DMS53 (cell line): ENCODE data around the gene PAQR9.
A peak's percentile ranks its signal among the peaks of the same experiment; 100 is the strongest.

Experiments used
- DNase-seq: peaks from one replicate; lab custom pipeline; 2025; lab: John Stamatoyannopoulos, UW

The PAQR9 gene

DNA sequence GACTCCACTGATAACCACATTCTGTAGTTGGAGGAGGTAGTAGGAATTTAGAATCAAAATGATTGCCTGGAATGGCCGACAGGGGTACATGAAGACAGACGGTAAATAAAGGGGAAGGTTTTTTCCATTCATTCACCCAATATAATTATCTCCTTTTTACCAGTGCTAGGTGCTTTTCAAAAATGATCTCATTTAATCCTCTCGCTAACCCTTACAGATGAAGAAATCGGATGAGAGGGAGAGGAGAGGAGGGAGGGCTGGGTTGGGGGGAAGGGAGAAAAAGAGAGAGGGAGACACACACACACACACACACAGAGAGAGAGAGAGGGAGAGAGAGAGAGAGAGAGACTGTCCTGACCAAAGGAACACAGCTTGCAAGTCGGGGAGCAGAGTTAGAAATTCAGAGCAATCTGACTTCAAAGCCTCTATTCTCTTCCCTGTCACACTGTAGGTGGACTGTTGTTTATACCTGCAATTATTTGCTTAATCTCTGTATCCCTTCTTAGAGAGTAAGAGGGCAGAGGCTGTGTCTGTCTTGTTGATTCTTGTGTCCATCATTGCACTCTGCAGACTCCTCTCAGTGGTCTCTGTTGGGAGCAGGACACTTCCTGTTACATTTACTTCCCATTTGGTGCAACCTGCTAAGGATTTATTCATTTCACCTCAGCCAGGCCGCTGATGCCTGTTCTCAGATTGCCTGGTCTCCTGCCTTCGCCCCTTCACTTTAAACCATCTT is 18.7 kb upstream of the PAQR9 start:
- no peak for DNase-seq

GRCh38 chr3:142981108-142981507 is 17.6 kb upstream of the PAQR9 start:
- peak; percentile 4 for DNase-seq

- peak; percentile 15 for DNase-seq
Measured at GRCh38 chr3:142977399-142977728, 13.9 kb upstream of the PAQR9 start.

DNA sequence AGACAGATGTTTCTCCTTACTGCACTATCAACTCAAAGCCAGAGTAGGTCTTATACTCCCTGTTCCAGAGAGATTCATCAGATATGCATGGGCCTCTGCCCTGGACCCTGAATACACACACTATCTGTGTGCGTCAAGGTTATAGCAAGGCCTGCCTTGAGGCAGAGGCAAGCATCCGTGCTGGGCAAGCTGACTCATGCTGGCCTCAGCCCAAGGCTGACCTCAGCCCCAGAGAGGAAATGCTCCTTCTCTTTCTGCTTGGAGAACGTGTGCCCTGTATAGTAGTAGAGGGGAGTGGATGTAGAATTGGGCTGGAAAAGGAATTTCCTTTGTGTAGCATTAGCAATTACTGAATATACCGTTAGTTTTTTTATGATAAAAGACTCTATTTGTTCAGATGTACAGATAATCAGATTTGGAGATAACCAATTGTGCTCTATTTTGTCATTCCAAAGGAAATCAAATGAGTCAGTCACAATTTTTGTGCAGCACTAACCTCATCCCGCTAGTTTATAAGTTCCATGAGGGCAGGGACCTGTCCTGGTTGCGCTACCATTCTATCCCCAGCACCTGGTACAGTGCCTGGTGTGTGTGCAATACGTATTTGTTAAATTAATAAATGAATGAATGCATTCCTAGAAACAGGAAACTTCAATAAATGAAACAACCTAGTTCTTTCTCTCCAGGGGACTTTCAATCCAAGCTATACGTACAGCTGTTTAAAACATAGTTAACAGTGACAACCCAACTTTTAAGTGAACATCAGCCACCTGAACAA is 13.3 kb upstream of the PAQR9 start:
- DNase-seq: peak; percentile 91

DNA sequence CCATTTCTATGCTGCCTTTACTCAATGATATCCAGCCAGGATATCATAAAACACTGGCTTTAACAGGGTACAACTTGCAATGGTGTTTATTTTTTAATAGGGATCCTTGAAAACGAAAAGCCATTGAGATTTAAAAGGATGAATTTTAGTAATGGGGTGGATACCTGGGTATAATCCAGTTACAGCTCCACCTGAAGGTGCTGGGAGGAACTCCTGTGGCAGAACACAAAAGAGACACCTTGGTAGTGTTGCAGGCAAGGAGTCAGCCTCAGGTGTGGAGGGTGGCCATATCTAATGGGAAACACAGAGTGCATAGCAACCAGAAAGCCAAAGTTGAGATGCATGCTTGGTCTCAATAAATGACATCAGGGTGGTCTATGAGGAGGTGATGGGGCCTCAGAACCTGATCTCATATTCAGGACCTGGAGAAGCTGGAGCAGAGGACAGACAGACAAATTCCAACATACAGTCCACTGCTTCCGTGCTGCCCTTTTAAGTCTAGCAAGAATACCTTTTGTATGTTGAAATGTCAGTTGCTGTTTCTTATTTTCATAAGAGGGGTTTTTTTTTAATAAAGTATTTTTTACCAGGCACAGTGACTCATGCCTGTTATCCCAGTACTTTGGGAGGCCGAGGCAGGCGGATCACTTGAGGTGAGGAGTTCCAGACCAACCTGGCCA is 12.0 kb upstream of the PAQR9 start:
- DNase-seq: peak; percentile 34

GRCh38 chr3:142973217-142974009 is 9.9 kb upstream of the PAQR9 start:
- no peak for DNase-seq

- no peak for DNase-seq
Measured at GRCh38 chr3:142972092-142972753, 8.7 kb upstream of the PAQR9 start.

- DNase-seq: no peak
Measured at GRCh38 chr3:142971431-142971830, 8.0 kb upstream of the PAQR9 start.

- DNase-seq: no peak
Measured at GRCh38 chr3:142968319-142969025, 5.0 kb upstream of the PAQR9 start.

DNA sequence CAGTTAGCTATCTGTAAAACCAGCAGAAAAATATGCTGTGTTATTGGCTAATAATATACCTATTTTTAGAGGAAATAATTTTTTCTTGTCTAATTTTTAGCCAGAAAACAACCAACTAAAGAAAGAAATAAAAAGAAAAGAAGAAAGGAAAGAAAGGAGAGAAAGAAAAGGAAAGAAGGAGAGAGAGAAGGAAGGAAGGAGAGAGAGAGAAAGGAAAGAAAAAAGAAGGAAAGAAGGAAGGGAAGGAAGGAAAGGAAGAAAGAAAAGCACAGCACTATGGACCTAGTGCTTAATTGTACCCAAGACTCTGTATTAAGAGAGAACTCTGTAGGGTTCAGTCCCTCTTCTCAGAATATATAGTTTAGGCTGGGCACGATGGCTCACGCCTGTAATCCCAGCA is 3.3 kb upstream of the PAQR9 start:
- no peak for DNase-seq

DNA sequence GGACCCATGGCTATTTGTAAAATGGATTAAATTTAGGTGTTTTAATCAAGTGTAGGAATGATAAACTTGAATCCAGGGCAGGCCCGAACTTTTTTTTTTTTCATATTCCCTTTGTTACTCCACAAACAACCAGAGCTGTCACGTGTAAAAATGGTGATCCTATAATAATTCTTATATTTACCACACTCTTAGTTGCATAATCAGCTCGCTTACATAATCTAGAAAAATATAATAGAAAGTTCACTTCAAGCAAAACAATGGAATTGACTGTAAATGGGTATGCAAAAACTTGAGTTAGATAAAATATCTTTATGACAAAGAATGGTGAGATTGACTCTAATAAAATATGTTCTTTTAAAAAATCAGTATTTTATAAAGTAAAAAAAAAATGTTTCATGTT is 2.1 kb upstream of the PAQR9 start:
- no peak for DNase-seq

DNA sequence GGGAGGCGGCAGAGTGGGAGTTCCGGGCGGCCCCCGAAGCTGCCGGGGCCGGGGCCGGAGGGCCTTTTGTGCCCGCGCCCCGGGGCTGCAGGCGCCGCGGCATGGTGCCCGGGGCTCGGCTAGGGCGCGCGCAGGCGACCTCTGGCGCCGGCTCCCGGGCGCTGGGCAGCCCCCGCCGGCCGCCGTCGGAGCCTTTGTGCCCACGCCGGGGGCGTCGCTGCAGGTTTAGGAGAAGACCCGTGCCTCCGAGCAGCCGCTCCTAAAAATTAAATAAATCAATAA is 299 bp downstream of the PAQR9 start:
- DNase-seq: peak; percentile 59

DNA sequence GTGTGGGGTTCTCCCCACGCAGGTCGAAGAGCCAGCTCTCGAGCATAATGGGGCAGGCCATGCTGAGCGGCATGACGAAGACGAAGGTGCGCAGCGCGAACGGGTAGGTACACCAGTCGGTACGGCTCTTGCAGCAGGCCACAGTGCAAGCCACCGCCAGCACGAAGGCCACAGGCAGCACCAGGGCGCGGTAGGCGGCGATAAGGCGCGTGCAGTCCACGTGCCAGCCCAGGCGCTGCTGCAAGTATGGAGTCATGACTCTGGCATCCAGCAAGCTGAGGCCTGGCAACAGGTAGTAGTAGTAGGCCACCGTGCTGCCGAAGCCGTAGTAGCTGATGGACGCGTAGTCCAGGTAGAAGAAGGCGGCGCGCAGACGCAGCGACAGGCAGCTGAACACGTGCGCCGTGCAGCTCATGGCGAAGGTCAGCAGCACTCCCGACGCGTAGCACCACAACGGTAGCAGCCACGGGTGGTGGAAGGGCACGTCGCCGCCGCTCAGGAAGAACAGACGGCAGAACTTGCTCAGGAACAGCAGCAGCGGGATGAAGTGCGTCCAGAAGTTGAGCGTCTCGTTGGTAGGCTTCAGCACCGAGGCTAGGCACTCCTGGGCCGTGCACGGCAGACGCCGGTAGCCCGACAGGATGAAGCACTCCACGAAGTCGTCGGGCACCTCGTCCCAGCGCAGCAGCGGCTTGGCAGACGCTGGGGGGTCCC is 797 bp downstream of the PAQR9 start:
- DNase-seq: peak; percentile 48

- no peak for DNase-seq
Measured at GRCh38 chr3:142962175-142962519, 1.3 kb downstream of the PAQR9 start.

- no peak for DNase-seq
Measured at GRCh38 chr3:142961539-142961938, 1.9 kb downstream of the PAQR9 start.

DNA sequence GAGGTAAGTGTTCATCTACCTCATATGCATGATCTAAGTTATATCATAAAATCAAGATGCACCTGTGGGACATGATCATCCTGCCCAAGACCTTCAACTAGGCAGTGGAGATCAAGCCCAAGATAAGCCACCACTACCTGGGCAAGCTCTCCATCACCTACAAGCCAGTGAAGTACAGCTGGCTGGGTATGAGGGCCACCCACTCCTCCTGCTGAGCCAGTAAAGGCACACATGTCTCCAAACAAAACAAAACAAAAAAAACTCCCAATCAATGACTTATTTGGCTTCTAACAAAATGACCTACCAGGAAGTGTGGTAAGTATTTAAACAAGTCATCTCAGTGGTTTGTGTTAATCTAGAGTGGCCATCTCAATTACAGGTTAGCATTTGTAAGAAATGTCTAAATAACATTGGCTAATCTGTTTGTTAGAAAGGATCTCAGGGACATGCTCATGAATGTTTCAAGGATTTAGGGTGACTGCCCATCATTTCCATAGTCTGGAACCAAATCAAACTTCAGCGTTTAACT is 3.1 kb downstream of the PAQR9 start:
- peak; percentile 13 for DNase-seq

DNA sequence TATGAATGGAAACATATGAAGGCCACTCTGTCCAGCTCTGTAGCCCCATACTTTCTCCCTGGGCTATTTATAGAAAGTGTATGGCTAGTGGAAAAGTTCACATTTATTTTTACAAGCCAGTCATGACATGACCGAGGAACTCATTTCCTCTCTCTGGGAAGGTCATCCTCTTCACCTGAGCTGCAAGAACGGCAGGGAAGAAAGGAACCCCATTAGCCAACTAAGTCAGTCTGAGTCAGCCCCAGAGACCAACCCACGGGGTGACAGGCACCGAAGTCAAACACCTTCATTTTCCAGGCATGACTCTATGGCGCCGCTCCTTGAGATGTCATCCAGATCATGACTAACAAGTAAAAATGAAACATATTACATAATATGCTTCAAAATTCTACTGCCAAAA is 4.8 kb downstream of the PAQR9 start:
- no peak for DNase-seq

DNA sequence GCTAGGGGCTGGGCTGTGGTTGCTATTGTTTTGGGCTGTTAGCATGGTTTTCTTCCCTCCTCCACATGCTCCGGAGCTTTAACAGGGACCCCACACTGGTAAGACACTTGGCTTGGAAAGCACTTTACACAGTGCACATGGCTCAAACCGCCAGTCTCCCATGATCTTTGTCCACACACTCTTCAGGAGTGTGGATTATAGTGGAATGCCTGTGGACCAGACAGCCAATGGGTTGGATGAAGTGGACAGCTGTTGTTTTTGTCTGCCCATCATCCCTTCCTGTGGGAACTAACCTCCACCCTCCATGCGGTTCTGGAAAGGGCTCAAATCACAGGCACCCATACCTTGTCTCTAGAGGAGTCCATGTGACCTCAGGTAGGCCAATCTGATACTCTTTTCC is 10.0 kb downstream of the PAQR9 start:
- DNase-seq: no peak

DNA sequence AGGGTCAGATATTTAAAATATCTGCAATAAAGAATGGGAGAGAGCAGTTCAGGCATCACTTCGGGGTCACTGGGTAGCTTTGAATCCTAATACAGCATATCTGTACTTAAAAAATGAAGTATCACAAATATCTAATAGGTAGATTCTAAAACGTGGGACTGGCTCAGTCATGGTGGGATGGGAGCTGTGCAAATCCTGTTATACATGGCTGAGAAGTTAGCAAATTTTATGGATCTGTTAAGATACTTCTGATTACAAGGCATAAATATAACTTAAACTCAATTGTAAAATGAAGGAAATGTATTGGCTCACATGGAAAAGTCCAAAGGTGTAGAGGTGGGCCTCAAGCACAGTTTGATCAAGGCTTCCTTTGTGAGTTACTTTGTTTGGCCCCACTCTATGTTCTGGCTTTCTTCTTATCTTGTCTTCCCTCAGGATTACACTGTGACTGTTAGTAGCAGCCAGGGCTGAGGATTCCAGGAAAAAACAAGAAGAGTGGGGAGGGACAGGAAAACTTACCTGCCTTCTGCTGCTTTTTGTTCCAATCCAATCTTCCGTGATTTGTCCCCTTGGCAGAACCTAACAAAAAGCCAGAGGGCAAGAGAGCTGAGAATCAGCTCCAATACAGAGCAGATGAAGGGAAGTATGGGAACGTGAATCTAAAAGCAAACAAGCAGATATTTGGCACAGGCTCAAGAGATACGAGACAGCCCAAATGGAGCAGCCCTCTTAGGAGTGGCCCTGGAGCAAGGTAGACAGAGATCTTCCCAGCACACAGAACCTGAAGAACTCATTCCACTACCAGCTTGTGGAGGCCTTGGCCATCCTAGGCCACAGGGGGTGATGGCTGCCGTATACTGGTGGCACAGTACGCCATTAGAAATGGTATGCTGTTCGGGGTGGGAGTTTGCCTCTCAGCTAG is 10.9 kb downstream of the PAQR9 start:
- no peak for DNase-seq
